ENCODE measurements around the gene PTPRG.

The PTPRG gene

DNA sequence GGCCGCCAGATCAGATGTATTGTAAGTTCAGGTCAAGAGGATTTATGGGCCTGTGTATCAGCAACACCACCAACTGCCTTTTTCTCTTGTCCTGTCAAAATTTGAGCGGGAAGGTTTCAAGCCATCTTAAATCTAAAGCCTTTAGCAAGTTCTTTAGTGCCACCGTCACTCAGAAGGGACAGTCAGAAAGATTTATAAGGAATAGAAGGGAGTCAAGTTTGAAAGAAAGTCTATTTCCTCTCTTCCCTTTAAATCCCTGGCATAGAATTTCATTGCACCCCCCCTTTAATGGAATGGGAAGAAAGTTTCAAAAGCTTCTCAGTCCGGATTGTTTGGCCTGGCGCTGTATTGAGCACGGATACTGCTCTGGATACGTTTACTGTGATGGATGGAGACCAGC, 452.6 kb downstream of the PTPRG start:
- H3K4me2 ChIP-seq (ENCODE audit: low read length), result no peak overlapping the region
- no peak overlapping the region for H3K4me3 ChIP-seq (ENCODE audit: low read depth, low read length)
- no peaks in the 10 kb centered on the region for H3K4me1 ChIP-seq
- H3K36me3 ChIP-seq (ENCODE audit: control insufficient read depth, insufficient read depth, low read length), result no peaks in the 10 kb centered on the region
- no peaks in the 10 kb centered on the region for H3K27me3 ChIP-seq (ENCODE audit: control insufficient read depth, insufficient read depth, low read length)
- H2AFZ ChIP-seq, result no peak overlapping the region
- TF ChIP-seq, protein P1, sequence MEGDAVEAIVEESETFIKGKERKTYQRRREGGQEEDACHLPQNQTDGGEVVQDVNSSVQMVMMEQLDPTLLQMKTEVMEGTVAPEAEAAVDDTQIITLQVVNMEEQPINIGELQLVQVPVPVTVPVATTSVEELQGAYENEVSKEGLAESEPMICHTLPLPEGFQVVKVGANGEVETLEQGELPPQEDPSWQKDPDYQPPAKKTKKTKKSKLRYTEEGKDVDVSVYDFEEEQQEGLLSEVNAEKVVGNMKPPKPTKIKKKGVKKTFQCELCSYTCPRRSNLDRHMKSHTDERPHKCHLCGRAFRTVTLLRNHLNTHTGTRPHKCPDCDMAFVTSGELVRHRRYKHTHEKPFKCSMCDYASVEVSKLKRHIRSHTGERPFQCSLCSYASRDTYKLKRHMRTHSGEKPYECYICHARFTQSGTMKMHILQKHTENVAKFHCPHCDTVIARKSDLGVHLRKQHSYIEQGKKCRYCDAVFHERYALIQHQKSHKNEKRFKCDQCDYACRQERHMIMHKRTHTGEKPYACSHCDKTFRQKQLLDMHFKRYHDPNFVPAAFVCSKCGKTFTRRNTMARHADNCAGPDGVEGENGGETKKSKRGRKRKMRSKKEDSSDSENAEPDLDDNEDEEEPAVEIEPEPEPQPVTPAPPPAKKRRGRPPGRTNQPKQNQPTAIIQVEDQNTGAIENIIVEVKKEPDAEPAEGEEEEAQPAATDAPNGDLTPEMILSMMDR (IDR thresholded peaks at IDR 0.05), result no peak
- no peaks in the 10 kb centered on the region for H3K9me3 ChIP-seq (ENCODE audit: control insufficient read depth, low read length)
- peaks cover 28% of the 10 kb centered on the region for H3K79me2 ChIP-seq
- no peak overlapping the region for H3K27ac ChIP-seq
- no peak overlapping the region for H3K9ac ChIP-seq

DNA sequence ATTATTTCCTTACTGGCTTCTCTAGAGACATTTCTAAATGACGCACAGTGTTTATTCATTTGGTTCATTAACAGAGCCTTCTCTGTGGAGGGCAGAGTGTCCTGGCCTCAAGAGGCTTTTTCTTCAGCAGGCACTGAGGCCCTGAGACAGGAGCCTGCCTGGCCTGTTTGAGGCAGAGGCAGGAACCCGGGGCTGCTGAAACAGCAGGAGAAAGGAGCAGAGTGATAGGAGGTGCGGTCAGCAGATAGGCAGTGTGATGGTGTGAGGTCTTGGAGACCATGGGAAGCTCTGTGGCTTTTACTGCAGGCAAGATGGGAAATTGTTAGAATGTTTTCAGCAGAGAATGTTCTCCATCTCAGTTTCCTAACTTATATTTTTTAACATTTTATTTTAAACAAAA, 453.7 kb downstream of the PTPRG start:
- Histone ChIP-seq H3K9ac (no peak overlapping the region), H3K36me3 (ENCODE audit: control insufficient read depth, insufficient read depth, low read length) (no peaks in the 10 kb centered on the region), H3K4me3 (ENCODE audit: low read depth, low read length) (no peak overlapping the region), H3K9me3 (ENCODE audit: control insufficient read depth, low read length) (no peaks in the 10 kb centered on the region), H3K27me3 (ENCODE audit: control insufficient read depth, insufficient read depth, low read length) (no peaks in the 10 kb centered on the region), H3K4me2 (ENCODE audit: low read length) (no peak overlapping the region), H2AFZ (no peak overlapping the region), H3K79me2 (peaks cover 23% of the 10 kb centered on the region), H3K27ac (no peak overlapping the region), H3K4me1 (no peaks in the 10 kb centered on the region)
- TF ChIP-seq, protein P1 (IDR thresholded peaks at IDR 0.05), result no peak

DNA sequence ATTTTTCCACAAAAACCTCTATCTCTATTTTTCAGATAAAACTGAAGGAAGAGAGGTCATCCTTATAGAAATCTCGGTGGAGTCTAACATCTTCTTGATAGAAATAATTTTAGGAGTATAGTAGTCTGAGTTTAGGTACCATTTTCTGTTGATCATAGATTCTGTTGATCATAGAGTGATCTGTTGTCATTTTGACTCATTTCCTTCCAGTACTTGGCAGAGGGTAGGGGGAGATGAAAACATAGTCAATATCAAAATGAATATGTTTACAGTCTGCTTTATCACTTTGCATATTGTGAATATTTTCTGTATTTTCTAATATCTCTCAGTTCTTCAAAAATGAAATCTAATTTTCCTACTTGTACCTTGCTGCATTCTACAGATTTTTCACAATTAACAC, 458.5 kb downstream of the PTPRG start:
- Histone ChIP-seq H3K4me2 (ENCODE audit: low read length) (no peak overlapping the region), H2AFZ (no peak overlapping the region), H3K9me3 (ENCODE audit: control insufficient read depth, low read length) (no peaks in the 10 kb centered on the region), H3K9ac (no peak overlapping the region), H3K4me3 (ENCODE audit: low read depth, low read length) (no peak overlapping the region), H3K4me1 (no peaks in the 10 kb centered on the region), H3K79me2 (peaks cover 12% of the 10 kb centered on the region), H3K36me3 (ENCODE audit: control insufficient read depth, insufficient read depth, low read length) (no peaks in the 10 kb centered on the region), H3K27me3 (ENCODE audit: control insufficient read depth, insufficient read depth, low read length) (no peaks in the 10 kb centered on the region), H3K27ac (no peak overlapping the region)
- TF ChIP-seq, protein P1 (IDR thresholded peaks at IDR 0.05), result no peak

DNA sequence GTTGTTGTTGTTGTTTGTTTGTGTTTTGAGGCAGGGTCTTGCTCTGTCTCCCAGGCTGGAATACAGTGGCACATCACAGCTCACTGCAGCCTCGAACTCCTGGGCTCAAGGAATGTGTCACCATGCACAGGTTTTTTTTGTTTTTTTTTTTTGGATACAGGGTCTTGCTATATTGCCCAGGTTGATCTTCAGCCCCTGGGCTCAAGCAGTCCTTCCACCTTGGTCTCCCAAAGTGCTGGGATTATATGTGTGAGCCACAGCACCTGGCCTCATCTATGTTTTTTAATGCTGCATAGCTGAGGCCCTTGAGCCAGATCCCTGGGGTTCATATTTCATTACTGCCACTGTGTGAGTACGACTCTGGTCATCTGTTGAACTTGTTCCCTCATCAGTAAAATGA, 459.3 kb downstream of the PTPRG start:
- TF ChIP-seq, protein P1 (IDR thresholded peaks at IDR 0.05), result no peak
- Histone ChIP-seq H3K4me2 (ENCODE audit: low read length) (no peak overlapping the region), H3K9me3 (ENCODE audit: control insufficient read depth, low read length) (no peaks in the 10 kb centered on the region), H2AFZ (no peak overlapping the region), H3K79me2 (peaks cover 10% of the 10 kb centered on the region), H3K27ac (no peak overlapping the region), H3K4me3 (ENCODE audit: low read depth, low read length) (no peak overlapping the region), H3K9ac (no peak overlapping the region), H3K4me1 (no peaks in the 10 kb centered on the region), H3K36me3 (ENCODE audit: control insufficient read depth, insufficient read depth, low read length) (no peaks in the 10 kb centered on the region), H3K27me3 (ENCODE audit: control insufficient read depth, insufficient read depth, low read length) (no peaks in the 10 kb centered on the region)

DNA sequence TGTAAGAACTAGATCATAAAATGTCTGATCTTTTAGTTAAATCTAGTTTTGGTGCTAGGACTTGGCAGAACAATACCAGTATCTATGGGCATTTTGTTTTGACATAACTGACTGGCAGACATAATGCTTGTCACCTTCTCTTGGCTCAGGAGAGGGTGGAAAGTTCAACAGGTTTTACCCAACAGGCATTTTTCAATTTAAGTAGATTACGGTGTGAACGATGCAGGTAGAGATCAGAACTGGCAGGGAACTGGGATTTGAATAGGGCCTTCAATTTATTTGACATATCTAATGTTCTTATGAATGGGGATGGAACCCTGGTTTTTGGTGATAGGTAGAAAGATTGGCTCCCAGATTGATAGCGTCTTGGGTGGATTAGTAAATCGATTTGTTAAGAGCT, 460.9 kb downstream of the PTPRG start:
- Histone ChIP-seq H3K27me3 (ENCODE audit: control insufficient read depth, insufficient read depth, low read length) (no peaks in the 10 kb centered on the region), H3K79me2 (peaks cover 10% of the 10 kb centered on the region), H3K9me3 (ENCODE audit: control insufficient read depth, low read length) (no peaks in the 10 kb centered on the region), H3K9ac (no peak overlapping the region), H3K27ac (no peak overlapping the region), H2AFZ (no peak overlapping the region), H3K4me1 (no peaks in the 10 kb centered on the region), H3K36me3 (ENCODE audit: control insufficient read depth, insufficient read depth, low read length) (no peaks in the 10 kb centered on the region), H3K4me3 (ENCODE audit: low read depth, low read length) (no peak overlapping the region), H3K4me2 (ENCODE audit: low read length) (no peak overlapping the region)
- TF ChIP-seq, protein P1 (IDR thresholded peaks at IDR 0.05), result no peak

Measured in parathyroid adenoma (tissue), 2 donors.